GM18526 (cell line): Measurements from ENCODE around the gene CDH4.

ENCODE experiments used
- POLR2A ChIP-seq: IDR thresholded peaks from 3 replicates; pipeline ENCODE4 v1.6.1; 2011; ENCODE audit not compliant: insufficient read length; ENCODE audit errors: extremely low read depth

The CDH4 gene

DNA sequence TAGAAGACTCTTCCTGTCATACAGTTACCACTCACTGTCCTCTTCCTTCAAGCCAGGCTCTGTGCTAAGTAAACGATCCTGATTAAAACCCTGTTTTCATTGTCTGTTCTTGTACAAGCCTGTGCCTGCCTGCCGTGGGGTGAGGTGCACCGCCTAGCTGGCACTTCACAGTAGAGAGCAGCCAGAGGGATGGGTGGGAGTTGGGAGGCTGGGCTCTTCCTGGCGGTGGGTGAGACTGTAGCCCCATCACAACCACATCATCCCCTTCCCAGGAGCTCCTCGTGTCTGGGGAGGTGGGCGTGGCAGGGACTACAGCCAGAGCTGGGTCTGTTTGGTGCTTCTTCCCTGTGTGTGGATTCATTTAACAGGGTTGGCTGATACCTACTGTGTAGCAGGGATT lies 431.7 kb downstream of the CDH4 start:
- no peak for TF ChIP-seq POLR2A

DNA sequence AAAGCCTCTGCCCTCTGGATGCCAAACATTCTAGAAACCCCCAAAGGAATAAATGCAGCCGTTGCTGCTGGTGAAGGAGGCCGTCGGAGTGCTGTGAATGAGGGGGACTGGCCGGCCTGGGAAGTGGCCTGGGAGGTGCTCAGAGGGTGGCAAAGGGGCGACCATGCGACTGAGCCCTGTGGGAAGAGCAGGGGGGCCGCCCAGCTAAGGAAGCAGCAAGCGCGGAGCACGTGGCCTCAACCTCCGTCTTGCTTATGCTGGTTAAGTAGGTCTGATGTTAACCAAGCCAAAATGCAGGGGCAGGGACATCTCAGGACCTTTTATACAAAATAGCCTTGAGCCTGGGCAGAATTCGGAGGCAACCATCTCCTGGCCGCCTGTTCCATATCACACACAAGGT lies 432.1 kb downstream of the CDH4 start:
- no peak for TF ChIP-seq POLR2A

DNA sequence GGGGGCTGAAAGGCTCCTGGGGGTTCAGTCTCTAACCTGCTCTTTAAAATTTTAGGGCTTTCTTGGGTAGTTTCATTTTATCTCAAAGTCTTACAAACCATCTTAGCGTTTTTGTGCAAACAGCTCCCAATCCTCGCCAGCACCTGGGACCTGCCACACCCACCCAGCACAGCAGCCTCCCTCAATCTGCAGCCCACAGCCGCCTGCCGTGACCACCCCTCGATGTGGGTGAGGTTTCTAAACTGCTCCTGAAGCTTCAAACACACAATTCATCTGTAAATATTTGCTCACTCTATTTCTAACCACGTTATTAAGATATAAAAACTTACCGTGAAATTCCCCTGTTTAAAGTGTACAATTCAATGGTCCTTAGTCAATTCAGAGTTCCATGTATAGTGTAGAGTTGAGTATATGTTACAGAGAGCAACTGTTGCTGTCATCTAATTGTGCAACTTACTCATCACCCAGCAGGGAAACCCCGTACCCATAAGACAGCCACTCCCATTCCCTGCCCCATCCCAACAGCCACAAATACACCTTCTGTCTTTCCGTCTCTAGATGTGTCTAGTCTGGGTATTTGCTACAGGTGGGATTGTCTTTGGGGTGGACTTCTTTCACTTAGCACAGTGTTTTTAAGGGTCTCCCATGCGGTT lies 432.6 kb downstream of the CDH4 start:
- no peak for TF ChIP-seq POLR2A

DNA sequence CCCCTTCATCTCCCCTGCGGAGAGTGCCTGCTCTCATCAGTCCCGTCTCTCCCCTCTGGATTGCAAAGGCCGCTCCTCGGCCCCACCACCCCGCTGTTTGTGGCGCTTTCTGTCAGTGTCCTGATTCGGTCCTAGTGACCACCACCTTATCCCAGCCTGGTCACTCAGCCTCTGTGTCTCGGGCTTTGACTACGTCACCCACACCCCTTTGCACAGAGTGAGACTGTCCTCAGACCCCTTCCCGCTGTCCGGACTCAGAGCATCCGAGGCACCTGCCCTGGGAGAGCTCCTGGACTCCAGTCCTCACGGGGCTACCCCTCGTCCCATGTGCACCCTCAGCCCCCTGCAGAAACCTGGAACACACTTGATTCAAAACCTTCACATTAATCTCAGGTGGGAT lies 433.4 kb downstream of the CDH4 start:
- TF ChIP-seq POLR2A: no peak

DNA sequence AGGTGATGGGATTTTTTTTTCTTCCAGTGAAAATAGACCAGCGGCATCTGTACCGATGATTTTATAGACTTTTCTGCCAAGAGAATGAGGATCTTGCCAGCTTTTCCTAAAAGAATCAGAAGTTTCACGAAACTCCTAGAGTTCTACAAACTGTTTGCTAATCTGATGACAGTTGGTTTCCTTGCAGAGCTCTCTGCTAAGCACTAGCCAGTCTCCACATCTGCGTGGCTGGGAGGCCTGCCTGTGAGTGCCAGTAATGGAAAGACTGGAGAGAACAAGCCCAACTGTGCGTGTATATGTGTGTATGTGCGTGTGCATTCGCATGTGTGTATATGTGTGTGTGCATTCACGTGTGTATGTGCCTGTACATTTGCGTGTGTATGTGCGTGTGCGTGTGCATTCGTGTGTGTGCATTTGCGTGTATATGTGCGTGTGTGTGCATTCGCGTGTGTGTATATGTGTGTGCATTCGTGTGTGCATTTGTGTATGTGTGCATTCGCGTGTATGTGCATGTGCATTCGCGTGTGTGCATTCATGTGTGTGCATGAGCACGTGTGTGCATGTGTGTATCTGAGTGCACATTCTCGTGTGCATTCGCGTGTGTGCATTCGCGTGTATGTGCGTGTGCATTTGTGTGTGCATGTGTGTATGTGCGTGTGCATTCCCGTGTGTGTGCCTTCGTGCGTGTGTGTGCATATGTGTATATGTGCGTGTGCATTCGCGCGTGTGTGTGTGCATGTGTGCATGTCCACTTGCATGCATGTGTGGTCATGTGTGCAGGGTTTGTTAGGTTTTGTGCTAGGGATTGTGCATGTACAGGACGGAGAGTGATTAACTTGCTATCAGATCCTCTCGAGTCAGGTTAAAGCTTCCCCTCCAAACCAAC lies 434.2 kb downstream of the CDH4 start:
- no peak for TF ChIP-seq POLR2A

DNA sequence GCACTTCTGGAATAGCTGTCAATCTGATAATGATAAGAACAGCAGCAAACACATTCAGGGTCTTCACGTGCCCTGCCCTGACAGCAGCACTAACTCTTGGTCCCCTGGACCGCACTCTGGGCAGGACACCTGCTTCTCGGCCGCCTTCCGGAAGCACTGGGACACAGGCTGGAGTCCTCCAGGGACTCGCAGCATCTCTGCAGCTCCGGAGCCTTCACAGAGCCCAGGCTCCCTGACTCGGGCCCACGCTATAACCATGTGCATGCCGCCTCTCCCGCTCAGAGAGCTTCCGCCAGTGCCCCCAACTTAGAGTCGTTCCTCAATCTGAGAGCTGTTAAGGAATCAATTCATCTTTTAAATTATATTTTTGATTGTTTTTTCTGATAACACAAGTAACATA lies 436.4 kb downstream of the CDH4 start:
- TF ChIP-seq POLR2A: no peak

DNA sequence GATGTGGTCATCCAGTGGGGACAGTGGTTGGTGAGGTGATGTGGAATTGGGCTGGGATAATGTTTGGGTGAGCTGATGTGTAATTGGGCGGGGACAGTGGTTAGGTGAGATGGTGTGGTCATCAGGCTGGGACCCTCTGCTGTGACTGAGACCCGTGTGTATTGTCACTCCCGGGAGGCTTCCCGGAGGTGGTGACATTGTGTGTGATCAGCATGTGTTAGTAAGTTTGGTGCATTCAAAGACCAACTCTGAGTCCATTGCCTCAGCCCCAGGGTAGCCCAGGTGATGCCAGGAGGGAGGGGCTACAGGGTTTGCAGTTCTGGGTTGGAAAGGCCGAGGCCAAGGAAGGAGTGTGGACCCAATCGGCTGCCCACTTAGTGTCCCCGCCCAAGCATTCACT lies 438.1 kb downstream of the CDH4 start:
- TF ChIP-seq POLR2A: no peak

DNA sequence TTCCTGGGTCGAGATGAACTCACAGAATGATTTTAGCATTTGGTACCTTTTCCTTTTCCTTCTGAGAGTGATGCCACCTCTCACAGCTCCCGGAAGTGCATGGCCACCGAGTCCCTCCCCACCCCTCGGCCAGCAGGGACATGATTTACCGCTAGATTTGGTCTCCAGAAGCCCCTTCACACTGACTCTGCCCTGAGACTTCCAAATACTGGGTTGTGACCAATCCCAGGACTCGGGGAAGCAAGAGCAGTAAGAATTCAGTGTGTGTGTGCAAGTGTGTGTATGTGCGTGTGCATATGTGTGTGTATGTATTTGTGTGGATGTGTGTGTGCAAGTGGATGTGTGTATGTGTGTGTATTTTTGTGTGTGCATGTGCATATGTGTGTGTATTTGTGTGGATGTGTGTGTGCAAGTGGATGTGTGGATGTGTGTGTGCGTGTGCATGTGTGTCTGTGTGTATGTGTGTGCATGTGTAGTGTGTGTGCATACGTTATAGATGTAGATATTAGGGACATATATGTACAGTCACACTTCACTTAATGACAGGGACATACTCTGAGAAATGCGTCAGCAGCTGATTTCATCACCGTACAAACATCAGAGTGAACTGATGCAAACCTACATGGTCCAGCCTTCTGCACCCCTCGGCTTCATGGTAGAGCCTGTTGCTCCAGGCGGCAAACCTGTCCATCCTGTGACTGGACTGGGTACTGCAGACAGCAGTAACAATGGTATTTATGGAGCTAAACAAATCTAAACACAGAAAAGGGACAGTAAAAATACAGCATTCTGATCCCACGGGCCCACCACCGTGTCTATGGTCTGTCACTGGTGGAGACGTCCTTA lies 439.2 kb downstream of the CDH4 start:
- TF ChIP-seq POLR2A: no peak

DNA sequence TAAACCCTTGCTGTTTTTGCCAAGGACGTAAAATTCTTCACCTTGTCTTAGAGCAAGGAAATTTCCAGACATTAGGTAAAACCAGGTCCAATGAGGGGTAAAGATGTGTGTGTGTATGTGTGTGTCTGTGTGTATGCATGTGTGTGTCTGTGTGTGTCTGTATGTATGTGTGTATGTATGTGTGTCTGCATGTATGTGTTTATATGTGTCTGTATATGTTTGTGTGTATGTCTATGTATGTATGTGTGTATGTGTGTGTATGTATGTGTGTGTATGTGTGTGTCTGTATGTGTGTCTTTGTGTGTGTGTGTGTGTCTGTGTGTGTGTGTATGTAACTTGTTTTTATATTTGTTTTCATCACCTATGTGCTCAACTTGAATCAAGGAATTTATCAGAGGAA lies 439.9 kb downstream of the CDH4 start:
- TF ChIP-seq POLR2A: no peak

DNA sequence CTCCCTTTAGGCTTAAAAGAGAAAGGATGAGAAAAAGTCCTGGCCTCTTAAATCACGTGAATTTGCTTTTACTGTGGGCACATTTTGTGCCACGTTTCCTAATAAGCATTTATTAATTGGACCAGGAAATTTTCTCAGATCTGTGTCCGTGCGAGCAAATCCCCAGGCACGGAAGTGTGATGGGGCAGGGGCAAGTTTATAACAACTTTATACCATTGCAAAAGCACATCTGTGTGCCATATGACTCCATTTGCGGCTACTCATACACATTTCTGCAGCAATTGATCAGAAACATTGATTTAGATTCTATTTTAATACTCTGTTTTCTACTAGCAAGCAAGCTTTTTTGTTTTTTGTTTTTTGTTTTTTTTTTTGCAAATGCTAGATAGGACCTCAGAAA lies 440.4 kb downstream of the CDH4 start:
- no peak for TF ChIP-seq POLR2A

DNA sequence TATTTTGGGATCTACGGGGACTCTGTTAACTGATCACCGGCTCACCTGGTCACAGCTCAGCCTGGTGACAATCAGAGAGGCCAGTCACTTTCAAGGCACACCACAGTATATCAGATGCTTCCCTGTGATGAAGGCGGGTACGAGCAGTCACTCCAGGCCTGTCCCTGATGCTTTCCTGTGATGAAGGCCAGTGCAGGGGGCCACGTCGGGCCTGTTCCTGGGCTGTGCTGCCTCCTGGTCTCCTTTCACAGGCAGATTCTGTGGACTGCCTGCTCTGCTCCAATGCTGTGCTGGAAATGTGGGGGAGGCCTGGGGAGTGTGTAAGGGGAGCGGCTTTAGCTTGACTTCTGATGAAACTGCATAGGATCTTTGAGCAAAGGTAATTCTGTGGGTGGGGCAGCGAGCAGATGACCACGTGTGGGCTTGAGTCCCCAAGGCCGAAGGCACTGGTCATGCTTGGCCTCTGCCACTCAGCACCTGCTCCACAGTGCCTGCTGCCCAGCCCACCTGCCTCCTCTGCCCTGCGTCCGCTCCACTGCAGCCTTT lies 441.1 kb downstream of the CDH4 start:
- no peak for TF ChIP-seq POLR2A

DNA sequence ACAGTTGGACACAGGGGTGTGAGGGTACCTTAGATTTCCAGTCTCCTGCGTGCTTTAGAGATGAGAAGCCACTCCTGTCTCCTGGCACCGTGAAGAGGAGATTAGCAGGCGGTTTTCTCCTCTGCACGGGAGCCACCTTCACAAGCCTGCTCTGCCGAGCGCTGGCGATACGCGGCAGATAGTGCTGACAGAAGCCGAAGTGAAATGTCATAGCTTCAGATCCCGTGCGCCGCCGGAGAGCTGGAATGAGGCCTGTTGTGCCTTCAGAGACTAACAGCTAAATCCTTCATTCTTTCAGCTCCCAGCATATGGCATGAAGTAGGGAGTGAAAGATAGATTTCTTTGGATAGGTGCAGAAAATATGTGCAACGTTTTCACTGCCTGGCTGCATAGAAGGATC lies 442.6 kb downstream of the CDH4 start:
- TF ChIP-seq POLR2A: no peak

DNA sequence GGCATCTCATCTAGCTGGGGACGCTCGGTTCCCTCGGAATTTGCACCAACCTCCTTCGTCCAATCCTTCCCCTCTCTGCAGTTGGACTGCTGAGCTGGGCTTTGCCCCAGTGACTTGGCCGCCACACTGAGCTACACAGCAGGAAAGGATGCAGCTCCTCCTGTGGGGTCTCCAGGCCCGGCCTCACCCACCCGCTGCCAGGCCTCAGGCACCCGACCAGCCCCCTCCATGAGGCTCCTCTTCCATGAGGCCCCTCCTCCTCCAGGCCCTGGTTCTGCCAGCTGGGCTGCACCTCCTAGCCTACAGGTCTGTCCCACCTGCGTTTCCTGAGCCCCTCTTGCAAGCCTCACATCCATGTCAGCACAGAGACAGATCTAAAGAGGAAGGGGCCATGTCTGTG lies 443.7 kb downstream of the CDH4 start:
- no peak for TF ChIP-seq POLR2A

DNA sequence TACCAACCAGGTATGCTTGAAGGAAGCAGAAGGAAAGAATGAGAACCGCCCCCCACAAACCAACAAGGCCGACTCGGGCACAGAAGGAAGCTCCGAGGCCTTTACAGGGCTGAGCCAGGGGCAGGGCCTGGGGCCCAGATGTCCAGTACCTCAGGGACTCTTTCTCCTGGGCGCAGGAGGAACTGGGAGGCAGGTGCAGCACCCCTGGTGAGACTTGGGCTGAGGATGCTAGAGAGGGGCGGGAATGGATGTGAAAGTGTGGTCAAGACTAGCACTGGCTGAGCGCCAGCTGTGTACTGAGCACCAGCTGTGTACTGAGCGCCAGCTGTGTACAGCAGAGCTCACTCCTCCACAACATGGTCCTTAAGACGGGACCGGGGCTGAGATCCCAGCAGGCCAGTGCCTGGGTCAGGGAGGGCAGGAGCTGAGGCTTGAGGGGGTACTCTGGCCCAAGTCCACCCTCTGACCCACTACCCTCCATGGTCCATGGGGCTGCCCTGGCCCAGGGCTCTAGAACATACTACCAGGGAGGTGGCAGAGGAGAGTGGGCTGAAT lies 444.2 kb downstream of the CDH4 start:
- TF ChIP-seq POLR2A: no peak
